Medulla oblongata (tissue), 1 donor: ENCODE measurements around the gene LECT2.

ENCODE experiments used
- DNase-seq: peaks from one replicate; pipeline ENCODE4 v3.0.0-alpha.2; 2015; ENCODE audit errors: extremely low spot score

The LECT2 gene

DNA sequence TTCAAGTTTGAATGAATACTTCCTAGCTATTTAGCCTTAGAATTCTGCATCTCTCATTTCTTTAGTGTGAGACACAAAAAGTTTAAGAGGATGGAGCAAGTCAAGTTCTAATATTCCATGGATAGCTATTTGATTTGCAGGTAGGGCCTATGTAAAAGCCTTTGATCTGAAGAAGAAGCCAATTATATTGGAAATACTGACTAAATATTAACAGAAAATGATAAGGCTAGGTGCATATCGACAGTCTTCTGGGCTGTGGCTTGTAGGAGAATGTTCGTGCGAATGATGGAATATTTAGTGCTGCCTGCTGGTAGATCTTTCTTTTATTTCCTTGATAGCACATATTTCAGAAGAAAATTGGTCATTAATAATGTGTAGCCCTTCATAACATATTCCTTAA, at the start of gene LECT2:
LECT2 (minus strand) TSS at position 85 of the 400 bp plus-strand sequence. CDS start 150 bp downstream, outside the sequence.
- no peak for DNase-seq

DNA sequence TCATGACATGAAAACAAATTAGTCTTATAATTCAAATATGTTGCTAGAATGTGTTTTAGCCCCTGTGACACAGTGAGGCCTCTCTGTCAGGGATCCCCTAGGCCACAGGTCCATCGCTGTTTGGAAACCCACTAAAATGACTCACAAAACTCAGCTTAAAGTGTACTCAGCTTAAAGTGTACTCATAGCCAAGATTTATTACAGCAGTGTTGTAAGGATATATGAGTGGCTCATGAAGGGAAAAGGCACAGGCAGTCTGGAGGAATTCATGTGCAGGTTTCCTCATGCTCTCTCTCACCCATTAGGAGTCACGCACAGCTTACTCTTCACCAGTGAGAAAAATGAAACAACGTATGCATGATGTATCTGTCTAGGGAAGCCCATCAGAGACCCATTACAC, 49.7 kb upstream of the LECT2 start:
- no peak for DNase-seq

GRCh38 chr5:136001466-136001981, 46.7 kb upstream of the LECT2 start:
- DNase-seq: no peak

- no peak for DNase-seq
Observed at GRCh38 chr5:136000932-136001331, 46.1 kb upstream of the LECT2 start.

- no peak for DNase-seq
Observed at GRCh38 chr5:136000147-136000546, 45.4 kb upstream of the LECT2 start.

DNA sequence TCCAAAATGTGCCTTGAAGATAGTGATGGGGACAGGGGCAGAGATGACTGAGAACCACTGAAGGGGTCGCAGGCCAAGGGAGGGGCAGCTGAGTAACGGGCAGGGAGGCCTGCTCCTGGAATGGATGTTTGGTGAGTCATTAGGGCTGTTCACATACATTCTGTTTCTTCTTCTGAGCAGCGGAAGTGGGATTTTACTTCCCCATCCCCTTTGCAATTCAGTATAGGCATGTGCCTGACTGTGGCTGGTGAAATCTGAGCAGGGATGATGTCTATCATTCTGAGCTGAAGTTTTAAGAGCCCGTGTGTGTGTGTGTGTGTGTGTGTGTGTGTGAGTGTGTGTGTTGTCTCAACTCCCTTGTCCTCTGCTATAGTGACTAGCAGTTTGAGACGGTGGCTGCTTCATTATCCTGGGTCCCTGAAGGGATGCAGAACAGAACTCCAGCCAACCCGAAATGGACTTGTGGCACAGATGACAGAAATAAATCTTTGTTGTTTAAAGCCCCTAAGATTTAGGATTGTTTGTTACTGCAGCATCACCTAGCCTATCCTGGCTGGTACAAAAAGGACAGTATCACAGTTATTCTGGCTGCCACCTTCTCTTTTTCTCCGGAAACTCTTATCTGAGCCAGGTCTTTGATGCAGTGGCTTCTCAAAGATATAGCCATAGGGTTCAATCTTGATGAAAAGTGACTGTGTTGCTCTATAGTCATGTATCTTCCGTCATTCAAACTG, 44.8 kb upstream of the LECT2 start:
- peak; percentile 57 for DNase-seq

DNA sequence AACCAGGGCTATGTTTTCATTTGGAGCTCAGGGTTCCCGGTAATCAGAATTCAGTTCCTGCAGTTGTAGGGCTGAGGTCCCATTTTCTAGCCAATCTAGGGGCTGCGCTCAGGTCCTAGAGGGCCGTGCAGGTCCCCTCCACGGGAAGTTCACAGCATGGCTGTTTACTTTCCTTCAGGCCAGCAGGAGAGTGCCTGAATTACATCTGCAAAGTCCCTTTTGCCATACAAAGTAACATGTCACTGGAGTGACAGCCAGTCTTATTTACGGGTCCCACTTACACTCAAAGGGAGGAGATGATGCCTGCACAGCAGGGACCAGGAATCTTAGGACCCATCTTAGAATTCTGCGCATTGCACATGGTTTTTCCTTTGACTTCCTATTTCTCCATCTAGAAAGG, 44.1 kb upstream of the LECT2 start:
- no peak for DNase-seq

DNA sequence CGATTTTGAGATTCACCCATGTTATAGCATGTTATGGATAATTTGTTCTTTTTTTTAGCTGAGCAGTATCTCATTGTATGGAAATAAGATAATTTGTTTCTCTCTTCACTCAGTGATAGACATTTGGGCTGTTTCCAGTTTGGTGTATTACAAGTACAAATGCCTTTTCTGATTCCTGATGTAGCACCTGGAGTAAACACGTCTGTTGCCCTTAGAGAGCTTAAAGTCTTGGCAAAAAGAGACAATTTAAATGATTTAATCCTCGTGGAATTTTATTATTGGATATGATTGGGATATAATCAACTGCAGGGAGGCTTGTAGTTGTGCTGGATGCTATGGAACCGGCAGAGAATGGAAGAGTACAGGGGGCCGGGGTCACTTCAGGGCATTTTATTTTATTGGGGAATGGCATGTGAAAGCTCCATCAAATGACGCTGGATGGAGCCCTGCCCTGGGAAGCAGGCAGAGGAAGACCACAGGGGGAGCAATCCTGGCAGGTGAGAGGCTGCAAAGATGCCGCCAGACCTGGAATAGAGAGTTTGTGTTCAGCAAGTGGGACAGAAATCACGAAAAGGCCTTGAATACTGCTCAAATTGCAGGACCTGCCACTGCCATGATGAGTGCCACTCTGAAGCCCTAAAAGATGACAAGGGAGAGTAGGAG, 43.0 kb upstream of the LECT2 start:
- no peak for DNase-seq

DNA sequence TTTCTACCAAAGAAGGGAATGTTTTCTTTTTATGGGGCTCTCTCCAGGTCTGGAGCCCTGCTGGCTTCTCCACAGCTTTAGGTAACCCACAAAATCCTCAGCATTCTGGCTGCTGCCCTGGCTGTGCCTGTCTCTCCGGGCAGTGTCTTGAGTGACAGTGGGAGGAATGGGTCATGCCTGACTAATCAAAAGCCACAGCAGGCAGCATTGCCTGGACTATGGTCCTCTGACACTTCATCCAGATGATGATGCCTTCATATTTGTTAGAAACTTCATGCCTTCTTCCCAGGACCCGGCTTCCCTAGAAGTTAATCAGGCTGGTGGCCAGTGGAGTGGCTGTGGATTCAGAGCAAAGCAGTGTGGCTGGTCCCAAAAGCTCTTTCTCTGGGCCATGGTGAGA, 41.8 kb upstream of the LECT2 start:
- no peak for DNase-seq

DNA sequence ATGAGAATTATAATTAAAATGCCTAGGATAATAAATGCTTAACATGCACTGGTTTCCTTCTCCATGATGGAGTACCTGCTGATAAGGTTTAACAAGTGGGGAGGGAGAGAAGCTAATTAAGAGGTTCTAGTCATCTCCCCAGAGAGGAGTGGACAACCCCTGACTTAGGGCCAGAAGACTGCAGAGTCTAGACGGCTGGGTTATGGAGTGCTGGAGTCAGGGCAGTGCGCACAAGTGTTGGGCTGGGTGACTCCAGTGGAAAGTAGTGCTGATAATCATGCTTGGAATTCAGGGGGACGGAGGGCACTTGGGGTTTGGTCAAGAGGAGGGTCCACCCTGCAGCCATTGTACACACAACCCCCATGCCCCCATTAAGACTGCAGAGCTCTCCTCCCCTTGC, 41.2 kb upstream of the LECT2 start:
- DNase-seq: no peak

- no peak for DNase-seq
Observed at GRCh38 chr5:135993880-135994636, 39.3 kb upstream of the LECT2 start.

DNA sequence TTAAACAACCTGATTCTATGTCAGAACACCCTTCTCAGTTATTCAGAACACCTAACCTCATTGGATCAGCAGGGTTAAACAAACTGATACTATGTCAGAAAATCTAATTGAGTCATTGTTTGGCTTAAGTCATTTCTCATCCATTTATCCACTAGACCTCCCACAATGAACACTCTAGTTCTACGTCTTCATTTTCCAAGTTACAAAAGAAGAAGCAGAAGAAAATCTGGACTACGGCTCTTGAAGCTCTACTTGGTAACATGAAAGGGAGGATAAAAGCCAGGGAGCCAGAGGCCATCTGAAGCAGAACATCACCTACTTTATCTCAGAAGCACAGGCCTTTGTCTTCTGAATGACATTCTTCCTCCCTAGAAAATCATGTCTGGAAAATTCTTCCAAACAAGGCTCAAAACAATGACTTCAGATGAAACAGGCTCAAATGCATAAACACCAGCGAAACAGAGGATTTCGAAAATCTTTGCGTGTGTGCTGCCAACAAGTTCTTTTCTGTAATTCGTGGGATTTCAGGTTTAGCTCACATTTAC, 38.6 kb upstream of the LECT2 start:
- no peak for DNase-seq

- no peak for DNase-seq
Observed at GRCh38 chr5:135991429-135991828, 36.6 kb upstream of the LECT2 start.

DNA sequence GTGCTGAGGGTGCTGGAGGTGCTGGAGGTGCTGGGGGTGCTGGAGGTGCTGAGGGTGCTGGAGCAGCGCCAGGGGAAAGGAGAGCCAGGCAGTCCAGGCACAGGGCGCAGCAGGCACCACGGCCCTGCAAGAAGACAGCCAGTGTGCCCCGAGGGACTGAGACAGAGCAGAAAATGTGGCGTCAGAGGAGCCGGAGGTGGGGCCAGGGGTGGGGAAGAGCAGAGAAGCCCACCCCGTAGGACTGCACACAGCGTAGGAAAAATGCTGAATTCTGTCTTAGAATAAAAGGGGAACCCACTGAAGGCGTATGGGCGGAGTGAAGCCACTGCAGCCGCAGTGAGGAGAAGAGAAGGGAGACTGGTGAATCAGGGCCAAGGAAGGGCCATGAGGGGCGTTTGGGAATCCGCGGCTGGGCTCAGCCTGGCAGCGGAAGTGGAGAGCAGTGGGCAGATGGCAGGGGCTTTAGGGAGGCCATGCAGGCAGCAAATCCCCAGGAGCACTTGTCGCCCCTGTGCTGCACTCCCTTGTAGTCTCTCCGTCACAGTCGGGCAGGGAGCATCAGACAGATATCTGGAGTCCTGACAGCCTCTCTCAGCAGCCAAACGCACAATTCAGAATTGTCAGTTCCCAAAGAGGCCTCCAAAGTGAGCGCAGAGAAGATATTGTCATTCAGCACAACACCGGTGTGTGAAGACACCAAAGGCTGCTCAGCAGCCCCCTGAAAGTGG, 35.9 kb upstream of the LECT2 start:
- no peak for DNase-seq

DNA sequence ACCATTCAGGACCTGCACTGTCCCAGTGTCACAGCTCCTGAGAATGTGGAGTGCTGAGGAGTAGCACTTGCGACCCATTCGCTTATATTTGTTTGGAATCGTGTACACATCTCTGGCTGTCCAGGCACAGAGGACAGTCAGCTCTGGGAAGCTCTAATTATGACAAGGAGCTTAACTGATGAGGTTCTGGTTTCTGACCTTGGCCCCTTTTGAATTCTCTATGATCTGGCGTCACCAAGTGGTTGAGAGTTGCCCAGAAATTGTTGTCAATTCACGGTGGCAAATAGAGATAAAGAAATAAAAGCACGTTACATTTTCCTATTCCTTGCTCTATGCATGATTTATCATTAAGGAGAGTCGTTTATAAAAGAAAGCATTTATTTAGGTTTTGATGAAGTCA, 34.9 kb upstream of the LECT2 start:
- no peak for DNase-seq

DNA sequence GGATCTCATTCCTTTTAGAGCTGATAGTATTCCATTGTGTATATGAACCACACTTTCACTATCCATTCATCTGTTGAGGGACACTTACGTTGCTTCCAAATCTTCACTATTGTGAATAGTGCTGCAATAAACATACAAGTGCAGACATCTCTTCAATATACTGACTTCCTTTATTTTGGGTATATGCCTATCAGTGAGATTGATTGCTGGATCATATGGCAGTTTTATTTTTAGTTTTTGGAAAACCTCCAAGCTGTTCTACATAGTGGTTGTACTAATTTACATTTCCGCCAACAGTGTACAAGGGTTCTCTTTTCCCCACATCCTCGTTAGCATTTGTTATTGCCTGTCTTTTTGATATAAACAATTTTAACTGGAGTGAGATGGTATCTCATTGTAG, 33.8 kb upstream of the LECT2 start:
- no peak for DNase-seq

GRCh38 chr5:135986891-135987401, 32.2 kb upstream of the LECT2 start:
- DNase-seq: no peak

DNA sequence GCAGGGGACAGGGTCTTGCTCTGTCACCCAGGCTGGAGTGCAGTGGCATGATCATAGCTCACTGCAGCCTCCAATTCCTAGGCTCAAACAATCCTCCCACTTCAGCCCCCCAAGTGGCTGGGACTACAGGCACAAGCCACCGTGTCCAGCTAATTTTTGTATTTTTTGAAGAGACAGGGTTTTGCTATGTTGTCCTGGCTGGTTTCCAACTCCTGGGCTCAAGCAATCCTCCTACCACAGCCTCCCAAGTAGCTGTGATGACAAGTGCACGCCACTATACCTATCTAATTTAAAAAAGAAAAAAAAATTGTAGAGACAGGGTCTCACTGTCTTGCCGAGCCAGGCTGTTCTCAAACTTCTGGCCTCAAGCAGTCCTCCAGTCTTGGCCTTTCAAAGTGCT, 31.6 kb upstream of the LECT2 start:
- DNase-seq: no peak

DNA sequence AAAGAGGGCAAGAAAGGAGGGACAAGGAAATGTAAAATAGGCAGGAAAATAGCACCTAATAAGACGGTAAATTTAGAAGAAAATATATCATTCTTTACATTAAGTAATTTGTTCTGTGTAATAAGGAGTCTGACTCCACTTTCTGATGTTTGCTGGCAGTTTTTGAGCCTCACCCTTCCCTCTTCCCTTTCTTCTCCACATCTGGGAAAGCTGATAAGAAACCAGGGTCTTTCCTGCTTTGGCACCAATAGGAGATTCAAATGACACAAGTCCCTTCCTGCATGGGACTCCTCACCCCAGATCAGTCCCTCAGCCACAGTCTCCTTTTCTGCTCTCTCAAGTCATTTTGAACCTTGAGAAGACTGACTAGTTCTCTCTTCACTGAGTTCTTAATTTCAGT, 31.2 kb upstream of the LECT2 start:
- DNase-seq: no peak

- DNase-seq: no peak
Observed at GRCh38 chr5:135980620-135981019, 25.8 kb upstream of the LECT2 start.

DNA sequence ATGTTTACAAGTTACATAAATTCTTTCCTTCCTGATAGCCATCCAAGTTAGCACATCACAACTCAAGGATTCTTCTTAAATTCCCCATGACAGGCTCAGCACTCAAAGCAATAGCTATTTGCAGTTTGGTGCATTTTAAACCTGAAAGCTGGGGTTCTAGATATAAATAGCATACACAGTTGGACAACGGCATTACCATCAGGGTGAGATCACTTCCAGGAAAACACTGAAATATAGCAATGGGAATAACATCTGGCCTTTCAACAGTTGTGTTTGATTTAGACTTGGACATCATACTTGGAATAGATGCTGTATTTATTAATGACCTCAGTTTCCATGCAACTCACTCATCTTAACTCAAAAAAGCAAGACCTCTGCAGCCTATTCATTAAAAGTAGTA, 24.7 kb upstream of the LECT2 start:
- no peak for DNase-seq
